PC-9 (cell line): Measurements from ENCODE around the gene TAF9.
A peak's percentile ranks its signal among the peaks of the same experiment; 100 is the strongest.

Experiments used
- CTCF ChIP-seq: fragments of 200-600 bp; sonication (generic); conservative IDR thresholded peaks from 2 replicates; pipeline ENCODE4 v1.6.1; 2017; ENCODE audit warnings: mixed run types, antibody characterized with exemption, mild to moderate bottlenecking, moderate library complexity
- EZH2 ChIP-seq: fragments of 200-600 bp; sonication (generic); IDR thresholded peaks from 2 replicates; pipeline ENCODE4 v1.8.0; 2017; ENCODE audit warnings: antibody characterized with exemption, low read depth

- TF ChIP-seq CTCF (peak; percentile 51; the same call in 1 of the 2 replicates), EZH2 (no peak)
Measured at GRCh38 chr5:69364414-69364813, 4.9 kb downstream of the TAF9 start.
